Vagina (tissue), 2 donors: ENCODE data around the gene GFI1.

Source experiments
- POLR2A ChIP-seq, 2 donors: fragments of 450-650 bp; IDR thresholded peaks; one replicate each; pipeline ENCODE4 v1.6.1; 2017; ENCODE audit warnings: antibody characterized with exemption in 2 of 2, mild to moderate bottlenecking in 2 of 2, moderate library complexity in 2 of 2
- TF ChIP-seq, protein P1 (sequence below), 3 experiments: fragments of 450-650 bp in 2 of 3; fragments of 200-600 bp in 1 of 3; sonication (generic) in 1 of 3; IDR thresholded peaks; one replicate each; pipeline ENCODE4 v1.5.1; 2017 to 2019; ENCODE audit warnings: antibody characterized with exemption in 3 of 3, mild to moderate bottlenecking in 2 of 3, moderate library complexity in 2 of 3

DNA sequence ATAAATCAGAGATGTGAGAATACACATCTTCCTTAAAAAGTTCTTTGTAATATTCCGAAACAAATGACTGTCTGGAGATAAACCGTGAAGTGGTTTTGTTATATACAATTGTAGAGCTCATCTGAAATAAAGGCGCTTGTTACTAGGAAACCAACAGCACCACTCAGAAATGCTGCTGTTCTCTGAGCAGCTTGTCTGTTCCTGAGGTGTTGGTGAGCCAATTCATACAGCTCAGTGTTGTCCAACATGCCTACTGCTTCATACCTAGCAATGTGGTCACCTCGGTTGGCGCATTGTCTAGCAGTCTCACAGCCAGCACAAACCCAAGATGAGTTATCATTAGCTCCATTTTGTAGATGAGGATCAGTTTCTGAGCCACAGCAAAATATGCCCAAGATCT, 44.4 kb downstream of the GFI1 start:
- TF ChIP-seq, protein P1, sequence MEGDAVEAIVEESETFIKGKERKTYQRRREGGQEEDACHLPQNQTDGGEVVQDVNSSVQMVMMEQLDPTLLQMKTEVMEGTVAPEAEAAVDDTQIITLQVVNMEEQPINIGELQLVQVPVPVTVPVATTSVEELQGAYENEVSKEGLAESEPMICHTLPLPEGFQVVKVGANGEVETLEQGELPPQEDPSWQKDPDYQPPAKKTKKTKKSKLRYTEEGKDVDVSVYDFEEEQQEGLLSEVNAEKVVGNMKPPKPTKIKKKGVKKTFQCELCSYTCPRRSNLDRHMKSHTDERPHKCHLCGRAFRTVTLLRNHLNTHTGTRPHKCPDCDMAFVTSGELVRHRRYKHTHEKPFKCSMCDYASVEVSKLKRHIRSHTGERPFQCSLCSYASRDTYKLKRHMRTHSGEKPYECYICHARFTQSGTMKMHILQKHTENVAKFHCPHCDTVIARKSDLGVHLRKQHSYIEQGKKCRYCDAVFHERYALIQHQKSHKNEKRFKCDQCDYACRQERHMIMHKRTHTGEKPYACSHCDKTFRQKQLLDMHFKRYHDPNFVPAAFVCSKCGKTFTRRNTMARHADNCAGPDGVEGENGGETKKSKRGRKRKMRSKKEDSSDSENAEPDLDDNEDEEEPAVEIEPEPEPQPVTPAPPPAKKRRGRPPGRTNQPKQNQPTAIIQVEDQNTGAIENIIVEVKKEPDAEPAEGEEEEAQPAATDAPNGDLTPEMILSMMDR (IDR thresholded peaks at IDR 0.05): no peak
- no peak for TF ChIP-seq POLR2A (IDR thresholded peaks at IDR 0.05)
